ENCODE measurements around the gene PREX1.

DNA sequence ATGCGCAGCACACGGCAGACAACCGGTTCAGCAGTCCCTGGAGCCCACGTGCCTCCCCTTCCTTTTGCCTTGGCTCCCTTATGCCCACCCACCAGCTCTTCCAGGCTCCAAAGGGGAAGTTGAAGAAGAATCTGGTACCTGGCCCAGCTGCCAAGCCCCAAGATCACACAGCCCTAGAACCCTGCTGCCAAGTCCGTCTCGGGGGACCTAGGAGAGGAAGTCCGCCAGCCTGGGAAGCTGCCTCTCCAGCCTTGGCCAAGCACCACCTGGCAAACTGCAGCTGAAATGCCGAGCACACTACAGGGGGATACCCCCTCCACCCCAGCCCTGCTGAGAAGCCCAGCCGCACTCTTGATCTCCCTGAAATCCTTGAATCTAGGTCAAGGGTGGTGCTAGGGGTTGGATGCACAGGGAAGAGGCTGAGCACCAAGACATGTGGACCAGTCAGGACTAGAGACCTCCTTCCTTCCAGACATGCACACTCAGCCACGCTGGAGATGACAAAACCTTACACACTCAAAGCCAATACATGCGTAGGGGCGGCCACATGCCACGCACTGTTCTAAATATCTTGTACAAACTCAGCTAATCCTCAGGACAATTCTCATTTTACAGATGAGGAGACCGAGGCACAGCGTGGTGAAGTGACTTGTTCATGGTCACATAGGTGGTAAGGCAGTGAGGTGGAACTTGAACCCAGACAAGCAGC lies 124.1 kb downstream of the PREX1 start:
- TF ChIP-seq, protein P1, sequence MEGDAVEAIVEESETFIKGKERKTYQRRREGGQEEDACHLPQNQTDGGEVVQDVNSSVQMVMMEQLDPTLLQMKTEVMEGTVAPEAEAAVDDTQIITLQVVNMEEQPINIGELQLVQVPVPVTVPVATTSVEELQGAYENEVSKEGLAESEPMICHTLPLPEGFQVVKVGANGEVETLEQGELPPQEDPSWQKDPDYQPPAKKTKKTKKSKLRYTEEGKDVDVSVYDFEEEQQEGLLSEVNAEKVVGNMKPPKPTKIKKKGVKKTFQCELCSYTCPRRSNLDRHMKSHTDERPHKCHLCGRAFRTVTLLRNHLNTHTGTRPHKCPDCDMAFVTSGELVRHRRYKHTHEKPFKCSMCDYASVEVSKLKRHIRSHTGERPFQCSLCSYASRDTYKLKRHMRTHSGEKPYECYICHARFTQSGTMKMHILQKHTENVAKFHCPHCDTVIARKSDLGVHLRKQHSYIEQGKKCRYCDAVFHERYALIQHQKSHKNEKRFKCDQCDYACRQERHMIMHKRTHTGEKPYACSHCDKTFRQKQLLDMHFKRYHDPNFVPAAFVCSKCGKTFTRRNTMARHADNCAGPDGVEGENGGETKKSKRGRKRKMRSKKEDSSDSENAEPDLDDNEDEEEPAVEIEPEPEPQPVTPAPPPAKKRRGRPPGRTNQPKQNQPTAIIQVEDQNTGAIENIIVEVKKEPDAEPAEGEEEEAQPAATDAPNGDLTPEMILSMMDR (IDR thresholded peaks at IDR 0.05), result no peak
- TF ChIP-seq EP300 (IDR thresholded peaks at IDR 0.05), result no peak
